H1 (cell line): ENCODE data around the gene MBTPS2. TPM values are rescaled to one million over a fixed set of nuclear protein-coding genes. Genes with fewer than 3 reads are reported as not detected.

Source experiments
- CTCF ChIA-PET: fragments of 300-600 bp; sonication (Branson Sonifier 250); formaldehyde crosslinking; loops from one replicate; lab custom pipeline; 2021; ENCODE audit not compliant: partially characterized antibody; lab: Charles Lee
- POLR2A ChIA-PET: fragments of 300-600 bp; sonication (Branson Sonifier 250); formaldehyde crosslinking; loops from one replicate; lab custom pipeline; 2021; ENCODE audit warnings: inconsistent platforms; ENCODE audit not compliant: partially characterized antibody; lab: Charles Lee
- DNase-seq, 2 experiments: peaks; one replicate each; pipeline versions ENCODE4 v3.0.0 to v3.0.0-alpha.2; 2010 to 2022; ENCODE audit warnings: low spot score in 2 of 2, low read depth in 1 of 2, mixed read lengths in 1 of 2
- FAIRE-seq: peaks from 2 replicates; lab custom pipeline; 2011; peaks lifted over from hg19 to GRCh38; lab: Jason Lieb, UNC
- H2AFZ ChIP-seq: 2 replicates; pipeline ENCODE4 v1.8.1; 2012; ENCODE audit warnings: low read length, inconsistent platforms
- H2AK5ac ChIP-seq: 2 replicates; pipeline ENCODE4 v1.6.1; 2013; ENCODE audit warnings: low read depth, low read length
- H2BK120ac ChIP-seq: replicated peaks from 2 replicates; pipeline ENCODE3; 2013; ENCODE audit warnings: low read depth, low read length, inconsistent platforms
- H2BK12ac ChIP-seq: 2 replicates; pipeline ENCODE4 v1.6.1; 2013; ENCODE audit warnings: low read depth, low read length
- H2BK15ac ChIP-seq: 2 replicates; pipeline ENCODE4 v1.6.1; 2013; ENCODE audit warnings: low read length
- H2BK20ac ChIP-seq: 2 replicates; pipeline ENCODE4 v1.6.1; 2013; ENCODE audit warnings: low read length
- H2BK5ac ChIP-seq: 2 replicates; pipeline ENCODE4 v1.6.1; 2013; ENCODE audit warnings: low read depth, low read length
- H3K14ac ChIP-seq: 2 replicates; pipeline ENCODE4 v1.6.1; 2013; ENCODE audit warnings: inconsistent platforms; ENCODE audit not compliant: insufficient read length
- H3K18ac ChIP-seq: 2 replicates; pipeline ENCODE4 v1.6.1; 2013; ENCODE audit warnings: low read length; ENCODE audit errors: extremely low read depth
- H3K23ac ChIP-seq: 2 replicates; pipeline ENCODE4 v1.6.1; 2013; ENCODE audit warnings: inconsistent platforms; ENCODE audit not compliant: insufficient read length
- H3K23me2 ChIP-seq: 2 replicates; pipeline ENCODE4 v1.6.1; 2013; ENCODE audit warnings: low read depth, low read length
- H3K27ac ChIP-seq: 2 replicates; pipeline ENCODE4 v1.6.1; 2011; ENCODE audit warnings: low read depth, low read length, inconsistent platforms
- H3K27me3 ChIP-seq, 4 experiments: replicated peaks in 1 of 4; 1 replicate in 1 of 4; 2 replicates in 3 of 4; pipeline versions ENCODE4 v1.6.1 to v1.8.1; 2011 to 2013; ENCODE audit warnings: low read length in 3 of 4, mild to moderate bottlenecking in 3 of 4, inconsistent platforms in 2 of 4, mixed read lengths in 2 of 4, moderate library complexity in 1 of 4; ENCODE audit not compliant: control insufficient read depth in 3 of 4, insufficient read depth in 3 of 4; ENCODE audit errors: extremely low read depth in 1 of 4
- H3K36me3 ChIP-seq, 4 experiments: 2 replicates each; pipeline versions ENCODE4 v1.6.1 to v1.8.1; 2011 to 2013; ENCODE audit warnings: mild to moderate bottlenecking in 4 of 4, low read length in 3 of 4, moderate library complexity in 2 of 4, control low read depth in 1 of 4, inconsistent platforms in 1 of 4; ENCODE audit not compliant: insufficient read depth in 4 of 4, control insufficient read depth in 2 of 4
- H3K4ac ChIP-seq: replicated peaks from 2 replicates; pipeline ENCODE3; 2013; ENCODE audit warnings: low read length, low read depth, mixed read lengths, inconsistent platforms; ENCODE audit not compliant: insufficient read length
- H3K4me1 ChIP-seq, 4 experiments: replicated peaks in 1 of 4; 1 replicate in 1 of 4; 2 replicates in 3 of 4; pipeline versions ENCODE4 v1.6.1 to v1.8.1; 2011 to 2013; ENCODE audit warnings: low read length in 3 of 4, inconsistent platforms in 2 of 4, mixed read lengths in 1 of 4; ENCODE audit not compliant: insufficient read depth in 4 of 4, control insufficient read depth in 3 of 4
- H3K4me2 ChIP-seq, 2 experiments: 2 replicates each; pipeline versions ENCODE4 v1.6.1 to v1.8.1; 2011 to 2013; ENCODE audit warnings: low read depth in 2 of 2, low read length in 2 of 2, control low read depth in 1 of 2, inconsistent platforms in 1 of 2, mild to moderate bottlenecking in 1 of 2; ENCODE audit not compliant: insufficient read depth in 1 of 2
- H3K4me3 ChIP-seq, 4 experiments: fragments of 200-600, 300-600 bp in 1 of 4; sonication (generic), shearing (Covaris generic), sonication (Bioruptor Twin) in 1 of 4; 2 replicates each; pipeline versions ENCODE4 v1.5.1 to v1.8.1; 2011 to 2016; ENCODE audit warnings: low read length in 4 of 4, low read depth in 3 of 4, control low read depth in 2 of 4, inconsistent platforms in 2 of 4, mild to moderate bottlenecking in 2 of 4, mixed read lengths in 1 of 4, moderate library complexity in 1 of 4; ENCODE audit not compliant: insufficient read depth in 2 of 4; ENCODE audit errors: extremely low read depth in 1 of 4
- H3K56ac ChIP-seq: replicated peaks from 2 replicates; pipeline ENCODE3; 2013; ENCODE audit warnings: low read depth, mild to moderate bottlenecking, mixed read lengths, low read length, inconsistent platforms; ENCODE audit not compliant: insufficient read length
- H3K79me1 ChIP-seq: 2 replicates; pipeline ENCODE4 v1.6.1; 2013; ENCODE audit warnings: low read depth, low read length, control low read depth
- H3K79me2 ChIP-seq, 2 experiments: 2 replicates each; pipeline versions ENCODE4 v1.6.1 to v1.8.1; 2012 to 2013; ENCODE audit warnings: low read length in 2 of 2, mild to moderate bottlenecking in 2 of 2, inconsistent platforms in 1 of 2; ENCODE audit not compliant: insufficient read depth in 2 of 2, control insufficient read depth in 1 of 2
- H3K9ac ChIP-seq, 4 experiments: replicated peaks in 1 of 4; 1 replicate in 1 of 4; 2 replicates in 3 of 4; pipeline versions ENCODE4 v1.6.1 to v1.8.1; 2011 to 2013; ENCODE audit warnings: low read depth in 3 of 4, low read length in 3 of 4, control low read depth in 2 of 4, mild to moderate bottlenecking in 2 of 4, moderate library complexity in 2 of 4, inconsistent platforms in 1 of 4; ENCODE audit errors: extremely low read depth in 1 of 4
- H3K9me3 ChIP-seq, 2 experiments: 2 replicates each; pipeline versions ENCODE4 v1.6.1 to v1.8.1; 2012 to 2013; ENCODE audit warnings: mild to moderate bottlenecking in 2 of 2, moderate library complexity in 2 of 2, control low read depth in 1 of 2, inconsistent platforms in 1 of 2, low read depth in 1 of 2, low read length in 1 of 2, mixed read lengths in 1 of 2; ENCODE audit not compliant: insufficient read depth in 2 of 2
- H4K20me1 ChIP-seq, 2 experiments: replicated peaks in 1 of 2; 2 replicates each; pipeline versions ENCODE3 to v1.8.1; 2011 to 2013; ENCODE audit warnings: inconsistent platforms in 2 of 2, low read length in 2 of 2, mild to moderate bottlenecking in 1 of 2; ENCODE audit not compliant: insufficient read depth in 2 of 2, control insufficient read depth in 1 of 2
- H4K5ac ChIP-seq: 2 replicates; pipeline ENCODE4 v1.6.1; 2013; ENCODE audit warnings: low read length, low read depth, mixed read lengths, inconsistent platforms; ENCODE audit not compliant: insufficient read length
- H4K8ac ChIP-seq: 2 replicates; pipeline ENCODE4 v1.8.0; 2013; ENCODE audit warnings: mild to moderate bottlenecking, moderate library complexity, low read length, inconsistent platforms; ENCODE audit not compliant: insufficient read depth; ENCODE audit errors: extremely low read depth
- H4K91ac ChIP-seq: replicated peaks from 2 replicates; pipeline ENCODE3; 2013; ENCODE audit warnings: low read length, mixed read lengths, inconsistent platforms; ENCODE audit not compliant: insufficient read length
- BRCA1 ChIP-seq: IDR thresholded peaks from 2 replicates; pipeline ENCODE4 v1.6.1; 2012; ENCODE audit warnings: low read depth, low read length, improper control_type of control experiment
- CBX5 ChIP-seq: fragments of 300-800, 300-1000 bp; sonication (generic); IDR thresholded peaks from 2 replicates; pipeline ENCODE4 v1.7.1; 2016; ENCODE audit warnings: antibody characterized with exemption, low read length, low read depth
- CBX8 ChIP-seq: fragments of 300-800, 300-1000 bp; sonication (generic); IDR thresholded peaks from 2 replicates; pipeline ENCODE4 v1.7.1; 2016; ENCODE audit warnings: low read depth, low read length, borderline replicate concordance
- EP300 ChIP-seq, 2 experiments: IDR thresholded peaks; 1 replicate in 1 of 2; 2 replicates in 1 of 2; pipeline ENCODE4 v1.6.1; 2011 to 2012; ENCODE audit warnings: low read depth in 2 of 2, low read length in 2 of 2, mild to moderate bottlenecking in 2 of 2, borderline replicate concordance in 1 of 2, inconsistent platforms in 1 of 2, moderate library complexity in 1 of 2
- NRF1 ChIP-seq: IDR thresholded peaks from 2 replicates; pipeline ENCODE4 v1.6.1; 2011; ENCODE audit warnings: mild to moderate bottlenecking, low read depth, low read length, improper control_type of control experiment
- PHF8 ChIP-seq: fragments of 200-600 bp; sonication (generic); conservative IDR thresholded peaks from 2 replicates; pipeline ENCODE4 v1.7.1; 2012; ENCODE audit warnings: low read depth, mild to moderate bottlenecking, inconsistent platforms, low read length, moderate library complexity
- SIN3A ChIP-seq, 2 experiments: IDR thresholded peaks in 1 of 2; conservative IDR thresholded peaks in 1 of 2; 2 replicates each; pipeline ENCODE4 v1.6.1; 2011 to 2012; ENCODE audit warnings: low read length in 2 of 2, improper control_type of control experiment in 1 of 2, low read depth in 1 of 2, mild to moderate bottlenecking in 1 of 2
- TAF7 ChIP-seq: optimal IDR thresholded peaks from 2 replicates; pipeline ENCODE3; 2011; ENCODE audit warnings: low read depth, mild to moderate bottlenecking, inconsistent platforms, low read length, moderate library complexity, borderline replicate concordance
- WGBS, 2 experiments: shearing (Covaris generic) in 1 of 2; methylation state at CpG; one replicate each; pipeline versions ENCODE4 v1.1.6 to v1.1.7; 2013 to 2015; ENCODE audit warnings: low lambda C conversion rate in 2 of 2, mixed read lengths in 2 of 2, inconsistent platforms in 1 of 2, low coverage in 1 of 2, missing lambda C conversion rate in 1 of 2; ENCODE audit not compliant: insufficient replicate concordance in 2 of 2, insufficient coverage in 1 of 2, insufficient read length in 1 of 2; ENCODE audit errors: extremely low coverage in 1 of 2, missing lambda C conversion rate in 1 of 2; 5-methylcytosine and 5-hydroxymethylcytosine counted together
- polyA plus RNA-seq, 7 experiments: library from polyadenylated mRNA; depleted of rRNA in 3 of 7; stranded (reverse) in 5 of 7; unstranded in 2 of 7; fragments of >200 nt in 5 of 7; fragments of 200-250 nt in 2 of 7; gene quantifications; 1 replicate in 5 of 7; 2 replicates in 1 of 7; 4 replicates in 1 of 7; pipeline versions ENCODE4 v1.2.1 to v1.2.3, GENCODE V29; 2011 to 2013; ENCODE audit warnings: missing spikeins in 2 of 7, mixed read lengths in 2 of 7
- total RNA-seq: library from RNA; stranded (reverse); fragmentation: NEBNext Ultra II Directional; extraction: Animal tissue kit (Norgen Biotek cat#: 25700); gene quantifications from 2 replicates; pipeline ENCODE4 v1.2.1, GENCODE V29; 2021

MBTPS2 gene
- total and polyA plus RNA-seq, 2 of the 8 experiments (the other 6 are each of a cell fraction or from before 2014, with no cell fraction given): 4.3 to 7.4 TPM

DNA sequence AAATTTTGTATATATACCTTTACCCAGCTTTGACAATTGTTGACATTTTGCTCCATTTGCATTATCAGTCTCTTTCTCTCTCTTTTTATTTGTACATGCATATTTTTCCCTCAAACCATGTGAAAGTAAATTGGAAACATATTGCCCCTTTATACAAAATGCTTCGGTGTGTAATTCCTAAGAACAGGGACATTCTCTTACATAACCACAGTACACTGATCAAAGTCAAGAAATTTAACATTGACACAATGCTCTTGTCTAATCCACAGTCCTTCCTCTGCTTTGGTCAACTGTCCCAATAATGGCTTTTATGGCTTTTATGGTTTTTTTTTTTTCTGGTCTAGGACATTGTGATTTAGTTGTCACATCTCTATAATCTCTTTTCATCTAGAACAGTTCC is 91.6 kb downstream of the MBTPS2 start:
- no peak for FAIRE-seq
- no peak for TF ChIP-seq CBX5
- TF ChIP-seq BRCA1: no peak
- no peak for TF ChIP-seq EP300 (IDR thresholded peaks at IDR 0.05; ENCODE audit: borderline replicate concordance in 1 of 2, low read depth in 2 of 2, low read length in 2 of 2)
- no peak for TF ChIP-seq SIN3A (conservative IDR thresholded peaks at IDR 0.05 in 1 of 2, IDR thresholded peaks at IDR 0.05 in 1 of 2; ENCODE audit: low read depth in 1 of 2, low read length in 2 of 2)
- no peak for TF ChIP-seq TAF7
- TF ChIP-seq NRF1: no peak
- no peak for TF ChIP-seq PHF8
- no peak for TF ChIP-seq CBX8

More for the DNA sequence above, 91.6 kb downstream of the MBTPS2 start:
- Histone ChIP-seq H3K23me2 (no peaks in the 10 kb centered on the region), H3K18ac (no peak overlapping the region), H3K14ac (no peak overlapping the region), H2AFZ (no peak overlapping the region), H3K27me3 (no peaks in the 10 kb centered on the region), H3K9me3 (no peaks in the 10 kb centered on the region), H3K9ac (no peak overlapping the region), H2BK120ac (no peak overlapping the region), H2AK5ac (no peak overlapping the region), H3K23ac (no peak overlapping the region), H3K79me2 (no peaks in the 10 kb centered on the region), H2BK5ac (no peak overlapping the region), H2BK15ac (no peak overlapping the region), H4K91ac (no peak overlapping the region), H3K79me1 (no peaks in the 10 kb centered on the region), H2BK12ac (no peak overlapping the region), H3K27ac (no peak overlapping the region), H4K5ac (no peak overlapping the region), H3K56ac (no peak overlapping the region), H3K36me3 (no peaks in the 10 kb centered on the region), H3K4me2 (no peak overlapping the region), H3K4me3 (no peak overlapping the region), H4K8ac (no peak overlapping the region), H4K20me1 (no peaks in the 10 kb centered on the region), H3K4ac (no peak overlapping the region), H2BK20ac (no peak overlapping the region), H3K4me1 (peaks cover 0 to 4% (median 0%) of the 10 kb centered on the region in 4 experiments; a peak in 1 of 7 replicates)
- 100% methylated on average over 1 of the region's 1 CpG; no CpG with 5 or more reads in 1 of the 2 experiments for WGBS, 2 experiments
- DNase-seq: no peak
- CTCF ChIA-PET: interaction anchor here (0.7 to 1.1 kb wide), 4 partner anchors 54 to 118 kb away, joined by 3 read pairs; partner anchors contain the start of gene YY2
- POLR2A ChIA-PET: no interaction called here
